WI38 (cell line): ENCODE data around the gene SCN9A.

Source experiments
- H3K4me3 ChIP-seq: 2 replicates; pipeline ENCODE4 v1.5.1; 2011; ENCODE audit warnings: low read depth, mild to moderate bottlenecking, control low read depth, low read length
- CTCF ChIP-seq: IDR thresholded peaks from 2 replicates; pipeline ENCODE4 v1.5.1; 2012; ENCODE audit warnings: low read depth, mild to moderate bottlenecking, control low read depth, low read length

The SCN9A gene

GRCh38 chr2:166156985-166157490, 218.7 kb downstream of the SCN9A start:
- no peak for TF ChIP-seq CTCF
- no peak overlapping the region for H3K4me3 ChIP-seq

GRCh38 chr2:166155589-166155988, 220.2 kb downstream of the SCN9A start:
- no peak overlapping the region for H3K4me3 ChIP-seq
- TF ChIP-seq CTCF, result no peak

- no peak for TF ChIP-seq CTCF
- H3K4me3 ChIP-seq, result no peak overlapping the region
Measured at GRCh38 chr2:166154685-166155338, 220.9 kb downstream of the SCN9A start.

GRCh38 chr2:166152064-166152463, 223.7 kb downstream of the SCN9A start:
- H3K4me3 ChIP-seq, result no peak overlapping the region
- no peak for TF ChIP-seq CTCF

GRCh38 chr2:166148500-166149400, 227.0 kb downstream of the SCN9A start:
- no peak for TF ChIP-seq CTCF
- no peak overlapping the region for H3K4me3 ChIP-seq

GRCh38 chr2:166147883-166148282, 227.9 kb downstream of the SCN9A start:
- H3K4me3 ChIP-seq, result no peak overlapping the region
- no peak for TF ChIP-seq CTCF
